Measurements from ENCODE around the gene PHACTR1.

Gene PHACTR1

DNA sequence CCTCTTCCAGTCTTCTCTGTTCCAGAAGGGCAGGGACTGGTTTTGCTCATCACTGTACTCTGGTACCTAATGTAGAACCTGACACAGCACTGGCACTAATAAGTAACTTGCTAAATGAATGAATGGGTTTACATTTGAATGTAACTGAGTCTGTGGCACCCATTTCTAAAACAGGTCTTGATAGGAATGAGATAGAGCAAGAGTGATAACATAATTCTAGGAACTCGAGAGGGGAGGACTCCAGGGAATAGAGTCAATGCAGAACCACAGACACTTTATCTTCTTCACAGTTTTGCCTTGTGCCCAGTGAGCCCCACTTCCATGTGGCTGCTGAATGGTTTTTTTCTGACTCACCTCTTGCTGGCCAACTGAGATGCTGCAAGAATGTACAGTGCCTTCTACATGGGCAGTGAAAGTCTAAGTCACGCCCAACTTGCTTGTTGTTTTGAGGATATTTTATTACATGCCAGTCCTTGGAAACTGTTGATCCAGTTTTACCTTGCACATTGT is 550.6 kb downstream of the PHACTR1 start:
- DNase-seq (ENCODE audit: low read depth): no peak

DNA sequence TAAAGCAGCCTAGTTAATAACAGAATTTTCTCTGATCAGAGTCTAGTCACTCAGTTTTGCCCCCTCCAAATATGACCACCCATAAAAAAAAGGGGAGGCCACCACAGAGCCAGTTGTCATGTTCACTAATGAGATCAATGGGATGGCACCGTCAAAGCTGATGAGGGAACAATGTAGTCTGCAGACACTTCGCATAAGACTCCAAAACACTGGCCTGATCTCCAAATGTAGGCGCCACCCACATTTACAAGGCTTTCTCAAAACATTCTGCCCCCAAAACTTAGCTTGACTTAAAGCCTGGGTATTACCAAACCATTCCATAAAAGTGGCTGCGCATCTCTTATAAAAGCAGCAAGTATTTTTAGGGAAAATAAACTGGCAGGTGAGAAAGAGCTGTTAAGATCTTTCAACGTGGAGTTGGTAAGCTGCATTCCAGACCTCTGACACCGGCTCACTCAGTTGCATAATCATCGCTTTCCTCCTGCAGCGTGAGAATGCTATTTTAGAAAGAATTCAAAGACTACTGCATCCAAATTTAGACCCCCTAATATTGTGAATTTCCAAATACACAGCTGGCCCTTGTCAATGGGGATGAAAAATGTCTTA is 552.4 kb downstream of the PHACTR1 start:
- DNase-seq (ENCODE audit: low read depth): no peak

GRCh38 chr6:13272131-13273046 is 555.8 kb downstream of the PHACTR1 start:
- DNase-seq (ENCODE audit: low read depth): no peak

DNA sequence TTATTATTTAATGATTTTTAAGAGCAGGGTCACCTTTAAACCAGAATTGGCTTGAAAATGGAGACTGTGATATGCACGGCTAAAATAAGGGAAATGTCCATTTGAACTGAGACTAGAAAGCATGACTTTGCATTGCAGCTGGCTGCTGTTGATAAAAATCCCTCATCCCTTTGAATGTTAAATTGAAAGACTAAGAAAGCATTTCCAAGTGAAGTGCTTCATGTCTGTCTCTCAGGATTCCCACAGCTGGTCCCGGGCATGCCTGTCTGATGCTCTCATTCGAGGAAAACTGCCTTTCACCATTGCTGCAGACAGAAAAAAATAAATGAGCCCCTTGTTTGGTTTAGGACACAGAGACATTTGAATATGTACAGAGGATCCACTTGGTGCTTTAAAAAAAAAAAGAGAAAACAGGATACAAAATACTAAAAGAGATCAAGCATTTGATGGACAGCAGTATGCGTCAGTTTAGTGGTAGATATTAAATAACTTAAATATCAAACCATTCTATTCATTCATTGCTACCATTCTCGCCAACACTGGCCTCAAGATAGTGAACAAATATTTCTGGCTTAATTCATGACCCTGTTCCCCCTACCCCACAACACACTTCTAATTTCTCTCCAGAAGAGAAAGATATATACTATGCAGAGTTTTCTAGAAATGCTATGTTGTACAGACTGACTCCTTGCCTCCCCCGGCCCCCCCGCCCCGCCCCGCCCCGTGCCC is 556.8 kb downstream of the PHACTR1 start:
- DNase-seq (ENCODE audit: low read depth): no peak

GRCh38 chr6:13273931-13274706 is 557.6 kb downstream of the PHACTR1 start:
- DNase-seq (ENCODE audit: low read depth): peak; percentile 35

DNA sequence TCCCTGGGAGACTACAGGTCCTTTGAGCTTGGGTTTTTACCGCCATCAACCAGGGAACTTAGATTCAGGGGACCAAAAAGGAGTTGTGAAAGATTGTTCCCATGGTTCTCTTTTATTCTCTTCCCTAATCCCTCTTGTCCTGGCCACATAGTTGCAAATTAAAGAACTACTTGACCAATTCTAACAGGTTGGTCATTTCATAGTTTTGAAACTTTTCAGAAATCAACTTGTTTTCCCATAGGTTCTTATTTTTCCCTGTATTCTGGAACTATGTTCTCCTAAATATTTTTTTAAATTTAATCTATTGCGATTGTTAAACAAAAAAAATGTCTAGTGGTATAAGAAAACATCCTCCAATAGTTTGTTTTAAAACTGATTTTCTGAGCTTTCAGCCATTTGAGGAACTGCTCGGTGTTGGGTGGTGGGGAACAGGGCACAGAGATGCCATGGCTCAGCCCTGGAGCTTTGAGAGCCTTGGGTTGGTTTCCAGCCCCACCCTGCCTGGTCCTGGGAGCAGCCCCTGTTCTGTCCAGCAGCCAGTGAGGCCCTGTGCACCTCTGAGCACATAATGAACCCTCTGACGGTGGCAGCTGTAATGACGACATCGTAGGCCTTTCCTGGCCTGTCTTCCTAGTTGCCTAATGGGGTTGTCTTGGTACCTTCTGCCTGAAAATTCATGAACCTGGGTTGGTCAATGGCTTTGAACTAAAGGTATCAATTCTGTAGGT is 558.3 kb downstream of the PHACTR1 start:
- DNase-seq (ENCODE audit: low read depth): no peak

GRCh38 chr6:13275435-13275989 is 558.9 kb downstream of the PHACTR1 start:
- no peak for DNase-seq (ENCODE audit: low read depth)

DNA sequence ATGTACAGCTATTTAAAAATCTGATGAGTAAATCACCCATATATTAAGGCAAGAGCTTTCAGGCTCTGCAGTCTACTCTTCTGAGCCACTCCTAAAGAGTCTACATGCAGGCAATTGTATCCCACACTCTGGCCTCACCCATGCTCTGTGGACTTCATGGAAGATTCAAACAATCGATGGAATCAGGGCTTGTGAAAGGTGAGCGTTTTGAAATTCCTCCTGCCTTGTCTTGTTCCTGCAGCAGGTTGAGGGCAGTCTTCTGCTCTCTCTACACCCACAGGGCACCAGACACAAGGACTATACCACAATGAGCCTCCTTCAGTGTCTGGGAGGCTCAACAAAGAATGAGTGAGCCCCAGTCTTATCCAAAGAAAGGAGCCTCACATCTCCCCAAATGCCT is 560.7 kb downstream of the PHACTR1 start:
- no peak for DNase-seq (ENCODE audit: low read depth)

DNA sequence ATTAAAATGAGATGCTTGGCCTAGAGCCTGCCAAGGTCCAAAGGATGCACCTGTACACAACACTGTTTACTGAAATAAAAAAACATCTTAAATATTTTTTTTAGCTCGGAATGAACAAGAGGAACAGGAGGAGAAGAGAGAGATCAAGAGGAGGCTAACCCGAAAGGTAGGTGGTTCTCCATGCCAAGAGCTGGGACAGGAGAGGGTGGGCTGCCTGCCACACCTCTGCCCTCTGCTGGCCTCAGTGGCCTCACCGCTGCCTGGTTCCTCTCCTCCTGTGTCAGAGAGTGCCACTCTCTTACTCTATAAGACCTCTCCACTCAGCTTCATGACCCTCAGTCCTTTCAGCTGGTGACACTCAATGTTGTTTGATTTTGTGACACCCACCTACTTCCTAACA is 561.6 kb downstream of the PHACTR1 start:
- DNase-seq (ENCODE audit: low read depth): no peak

DNA sequence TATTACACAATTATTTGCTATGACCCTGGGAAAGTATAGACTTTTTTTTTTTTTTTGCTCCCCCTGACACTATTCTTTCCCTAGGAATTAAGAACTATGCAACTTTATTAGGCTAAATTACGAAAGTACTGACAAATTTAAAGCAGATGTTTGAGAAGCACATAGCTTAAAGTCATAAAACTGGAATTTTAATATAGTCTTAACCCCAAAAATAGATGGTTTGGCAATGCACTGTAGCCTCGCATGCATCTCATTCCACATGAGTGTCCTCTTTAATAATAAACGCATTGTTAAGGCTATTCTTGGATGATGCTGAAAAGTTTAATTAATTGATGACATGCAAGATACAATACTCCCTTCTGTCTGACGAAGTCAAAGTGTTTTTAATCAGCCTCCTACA is 562.4 kb downstream of the PHACTR1 start:
- DNase-seq (ENCODE audit: low read depth): no peak

DNA sequence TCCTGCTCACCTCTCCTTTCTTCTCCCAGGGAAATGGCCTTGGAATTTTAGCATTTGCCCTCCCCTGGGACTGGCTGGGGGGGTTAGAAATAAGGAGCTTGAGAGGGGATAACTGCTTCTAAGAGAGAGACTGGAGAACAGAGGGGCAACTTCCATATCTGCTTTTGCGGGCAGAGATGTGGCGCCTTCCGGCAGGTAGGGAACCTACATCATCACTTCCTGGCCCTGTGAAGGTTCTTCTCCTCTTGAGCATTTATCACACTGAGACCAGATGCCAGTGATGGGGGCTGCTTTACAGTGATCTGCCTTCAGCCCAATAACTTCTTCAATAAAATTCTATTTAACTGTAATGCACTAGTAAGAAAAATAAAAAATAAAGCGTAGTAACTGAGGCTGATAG is 563.7 kb downstream of the PHACTR1 start:
- no peak for DNase-seq (ENCODE audit: low read depth)

DNA sequence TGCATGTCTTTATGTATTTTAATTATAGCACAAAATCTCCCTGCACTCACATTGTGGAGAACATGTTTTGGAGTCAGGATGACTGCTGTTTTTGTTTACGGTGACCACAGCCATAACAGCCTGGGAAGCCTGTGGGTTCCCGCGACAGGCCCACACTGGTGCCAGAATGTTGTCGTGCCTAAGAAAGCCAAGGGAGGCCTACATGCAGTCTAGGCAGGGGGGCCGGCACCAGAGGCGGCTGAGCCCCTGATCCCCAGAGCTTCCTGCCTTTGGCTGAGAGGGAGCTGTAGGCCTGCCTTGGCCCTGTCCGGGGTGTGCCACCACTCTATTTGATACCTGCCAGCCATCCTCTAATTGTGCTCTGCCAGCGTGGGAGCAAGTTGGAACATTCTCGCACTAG is 565.1 kb downstream of the PHACTR1 start:
- DNase-seq (ENCODE audit: low read depth): no peak

DNA sequence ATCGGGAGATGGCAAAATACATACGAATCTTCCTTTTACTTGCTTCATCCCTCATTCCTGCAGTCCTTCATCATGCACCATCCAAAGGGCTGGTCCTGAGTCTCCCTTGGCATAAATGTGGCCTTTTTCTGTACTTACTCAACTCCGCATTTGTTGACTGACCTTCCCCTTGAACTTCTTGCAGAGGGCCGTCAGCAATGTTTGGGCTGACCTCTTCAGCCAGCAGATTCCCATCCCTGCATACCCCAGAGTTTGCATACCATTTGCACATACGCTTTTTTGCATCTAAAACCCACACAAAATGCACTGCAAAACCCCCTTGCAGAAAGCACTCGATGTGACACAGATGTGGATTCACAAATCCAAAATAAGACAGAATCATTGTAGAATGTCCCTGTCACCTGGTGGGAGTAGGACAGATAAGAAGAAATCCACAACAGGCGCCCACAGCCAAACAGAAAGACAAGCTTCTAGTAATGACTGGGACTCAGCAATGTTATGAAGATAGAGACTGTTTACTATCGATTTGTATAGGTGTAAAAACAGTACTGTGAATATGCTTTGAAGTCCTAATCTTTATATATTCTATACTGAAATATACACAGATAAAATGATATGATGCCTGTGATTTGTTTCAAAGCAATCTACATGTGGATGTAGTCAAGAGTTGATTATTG is 566.0 kb downstream of the PHACTR1 start:
- no peak for DNase-seq (ENCODE audit: low read depth)

GRCh38 chr6:13283331-13283730 is 566.8 kb downstream of the PHACTR1 start:
- no peak for DNase-seq (ENCODE audit: low read depth)

GRCh38 chr6:13284646-13285045 is 568.1 kb downstream of the PHACTR1 start:
- no peak for DNase-seq (ENCODE audit: low read depth)

DNA sequence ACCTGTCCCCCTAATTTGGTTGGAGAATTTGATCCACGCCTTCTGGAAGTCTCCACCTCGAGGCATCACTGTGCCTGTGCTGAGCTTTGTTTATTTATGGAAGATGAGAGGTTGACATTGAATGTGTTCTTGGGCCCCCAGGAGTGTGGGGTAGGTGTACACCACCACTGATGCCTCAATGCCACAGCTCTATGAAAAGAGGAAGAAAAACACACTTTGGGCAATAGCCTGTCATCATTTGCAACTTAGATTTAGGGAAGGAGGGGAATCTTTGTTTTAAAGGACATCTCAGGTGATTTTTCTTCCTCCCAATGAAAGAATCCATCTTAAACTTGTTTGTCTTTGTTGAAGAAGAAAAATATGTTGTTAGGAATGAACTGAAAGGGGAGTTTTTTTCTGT is 569.1 kb downstream of the PHACTR1 start:
- no peak for DNase-seq (ENCODE audit: low read depth)

- DNase-seq (ENCODE audit: low read depth): no peak
Observed at GRCh38 chr6:13286181-13286580, 569.6 kb downstream of the PHACTR1 start.

GRCh38 chr6:13287104-13287503 is 570.5 kb downstream of the PHACTR1 start:
- no peak for DNase-seq (ENCODE audit: low read depth)

- no peak for DNase-seq (ENCODE audit: low read depth)
Observed at GRCh38 chr6:13288481-13288880, 571.9 kb downstream of the PHACTR1 start.

- DNase-seq (ENCODE audit: low read depth): no peak
Observed at GRCh38 chr6:13288969-13289391, 572.4 kb downstream of the PHACTR1 start.
